ENCODE measurements around the gene SPAG16.
A peak's percentile ranks its signal among the peaks of the same experiment; 100 is the strongest.

SPAG16 gene

DNA sequence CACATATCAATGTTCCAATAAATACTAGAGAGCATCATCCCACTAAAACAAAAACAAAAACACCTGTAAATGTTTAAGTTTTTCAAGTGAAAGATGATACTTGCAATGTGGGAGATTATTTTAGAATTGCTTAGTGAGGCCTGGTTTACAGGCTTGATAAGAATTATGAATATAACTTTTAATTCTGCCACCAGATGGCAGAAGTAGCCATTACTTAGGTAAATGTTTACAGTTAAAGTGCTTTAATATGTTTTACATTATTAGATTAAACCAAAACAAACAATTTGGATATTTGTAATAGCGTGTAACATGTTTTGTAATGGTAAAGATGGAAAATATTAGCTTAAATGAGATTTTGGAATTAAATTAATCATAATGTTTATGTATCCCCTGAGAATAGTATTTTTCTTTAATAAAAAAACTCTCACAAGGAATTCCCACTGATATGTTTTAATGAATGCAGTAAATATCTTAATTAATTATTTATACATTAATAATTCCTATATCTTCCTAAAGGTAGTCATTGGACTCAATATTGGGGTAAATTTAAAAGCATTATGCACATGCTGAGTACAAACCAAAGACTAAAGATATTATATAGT is 522.0 kb downstream of the SPAG16 start:
- TF ChIP-seq, protein P1, sequence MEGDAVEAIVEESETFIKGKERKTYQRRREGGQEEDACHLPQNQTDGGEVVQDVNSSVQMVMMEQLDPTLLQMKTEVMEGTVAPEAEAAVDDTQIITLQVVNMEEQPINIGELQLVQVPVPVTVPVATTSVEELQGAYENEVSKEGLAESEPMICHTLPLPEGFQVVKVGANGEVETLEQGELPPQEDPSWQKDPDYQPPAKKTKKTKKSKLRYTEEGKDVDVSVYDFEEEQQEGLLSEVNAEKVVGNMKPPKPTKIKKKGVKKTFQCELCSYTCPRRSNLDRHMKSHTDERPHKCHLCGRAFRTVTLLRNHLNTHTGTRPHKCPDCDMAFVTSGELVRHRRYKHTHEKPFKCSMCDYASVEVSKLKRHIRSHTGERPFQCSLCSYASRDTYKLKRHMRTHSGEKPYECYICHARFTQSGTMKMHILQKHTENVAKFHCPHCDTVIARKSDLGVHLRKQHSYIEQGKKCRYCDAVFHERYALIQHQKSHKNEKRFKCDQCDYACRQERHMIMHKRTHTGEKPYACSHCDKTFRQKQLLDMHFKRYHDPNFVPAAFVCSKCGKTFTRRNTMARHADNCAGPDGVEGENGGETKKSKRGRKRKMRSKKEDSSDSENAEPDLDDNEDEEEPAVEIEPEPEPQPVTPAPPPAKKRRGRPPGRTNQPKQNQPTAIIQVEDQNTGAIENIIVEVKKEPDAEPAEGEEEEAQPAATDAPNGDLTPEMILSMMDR (conservative IDR thresholded peaks at IDR 0.05; ENCODE audit: low read length), result peak; percentile 52
- H3K4me3 ChIP-seq (ENCODE audit: low read length), result no peak overlapping the region
- DNase-seq (ENCODE audit: low read depth), result peak; percentile 51

DNA sequence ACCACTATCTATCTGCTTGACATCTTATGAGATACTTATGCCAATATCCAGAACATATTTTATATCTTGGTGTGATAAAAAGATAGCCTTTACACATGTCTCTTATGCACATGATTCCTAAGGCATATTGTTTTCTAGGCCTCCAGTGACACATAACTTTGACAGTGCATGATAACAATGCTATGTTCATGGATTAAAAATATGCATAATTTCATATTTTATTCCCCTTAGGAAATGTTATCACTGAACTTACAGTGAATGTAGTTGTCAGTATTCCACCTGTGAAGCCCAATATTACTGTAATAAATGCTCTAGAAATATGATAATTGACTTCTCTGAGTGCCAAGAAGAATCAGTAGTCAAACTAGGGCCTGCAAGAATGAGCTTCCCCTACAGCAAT is 532.3 kb downstream of the SPAG16 start:
- DNase-seq (ENCODE audit: low read depth), result no peak
- TF ChIP-seq, protein P1 (conservative IDR thresholded peaks at IDR 0.05; ENCODE audit: low read length), result no peak
- H3K4me3 ChIP-seq (ENCODE audit: low read length), result no peak overlapping the region

DNA sequence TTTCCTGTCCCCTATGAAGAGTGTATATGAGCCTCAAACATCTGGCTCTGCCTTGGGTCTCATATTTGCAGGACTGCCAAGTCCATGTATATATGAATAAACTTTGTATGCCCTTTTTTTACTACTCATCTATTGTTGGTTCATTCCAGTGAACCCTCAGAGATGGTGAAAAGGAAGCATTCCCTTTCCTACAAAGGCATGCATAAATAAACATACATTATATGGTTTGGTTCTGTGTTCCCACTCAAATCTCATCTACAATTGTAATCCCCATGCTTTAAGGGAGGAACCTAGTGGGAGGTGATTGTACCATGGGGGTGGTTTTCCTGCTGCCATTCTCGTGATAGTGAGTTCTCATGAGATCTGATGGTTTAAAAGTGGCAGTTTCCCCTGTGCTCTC is 534.2 kb downstream of the SPAG16 start:
- TF ChIP-seq, protein P1 (conservative IDR thresholded peaks at IDR 0.05; ENCODE audit: low read length), result no peak
- DNase-seq (ENCODE audit: low read depth), result peak; percentile 24
- H3K4me3 ChIP-seq (ENCODE audit: low read length), result no peak overlapping the region

DNA sequence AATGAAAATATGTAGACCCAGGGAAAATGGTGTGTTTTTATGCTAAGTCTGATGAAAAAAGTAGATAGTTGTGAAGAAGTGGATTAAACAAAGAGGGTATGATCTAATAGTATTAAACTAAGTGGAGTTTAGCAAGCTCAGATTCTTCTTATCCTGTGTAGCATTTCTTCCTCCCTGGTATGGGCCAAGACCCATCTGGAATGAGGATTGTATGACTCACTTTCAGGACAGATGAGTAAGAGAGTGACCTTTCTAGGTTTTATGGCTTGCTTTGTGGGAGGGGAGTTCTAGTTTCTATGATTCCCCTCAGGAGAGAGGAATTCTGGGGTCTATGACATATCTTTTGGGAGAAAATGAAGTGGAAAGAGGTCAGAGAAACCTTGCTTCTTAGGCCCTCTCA is 550.1 kb downstream of the SPAG16 start:
- no peak overlapping the region for H3K4me3 ChIP-seq (ENCODE audit: low read length)
- peak; percentile 93 for DNase-seq (ENCODE audit: low read depth)
- TF ChIP-seq, protein P1 (conservative IDR thresholded peaks at IDR 0.05; ENCODE audit: low read length), result no peak

DNA sequence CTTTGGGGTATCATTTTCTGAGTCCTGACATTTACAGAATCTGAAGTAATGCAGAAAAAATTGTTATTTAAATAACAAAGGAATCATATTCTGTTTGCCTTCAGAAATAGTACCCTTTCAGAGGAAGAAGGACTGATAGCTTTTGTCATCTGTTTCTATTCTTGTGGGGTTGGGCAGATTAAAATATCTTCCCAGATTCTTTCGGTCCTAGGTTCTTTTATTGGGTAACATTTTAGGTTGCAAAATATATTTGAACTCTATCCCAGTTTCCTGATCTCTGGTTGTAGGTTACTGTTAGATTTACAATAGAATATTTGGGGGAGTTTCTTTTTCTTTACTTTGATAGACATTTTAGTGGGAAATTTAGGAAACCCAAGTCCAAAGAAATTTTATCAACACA is 550.5 kb downstream of the SPAG16 start:
- peak; percentile 76 for DNase-seq (ENCODE audit: low read depth)
- H3K4me3 ChIP-seq (ENCODE audit: low read length), result no peak overlapping the region
- TF ChIP-seq, protein P1 (conservative IDR thresholded peaks at IDR 0.05; ENCODE audit: low read length), result no peak

DNA sequence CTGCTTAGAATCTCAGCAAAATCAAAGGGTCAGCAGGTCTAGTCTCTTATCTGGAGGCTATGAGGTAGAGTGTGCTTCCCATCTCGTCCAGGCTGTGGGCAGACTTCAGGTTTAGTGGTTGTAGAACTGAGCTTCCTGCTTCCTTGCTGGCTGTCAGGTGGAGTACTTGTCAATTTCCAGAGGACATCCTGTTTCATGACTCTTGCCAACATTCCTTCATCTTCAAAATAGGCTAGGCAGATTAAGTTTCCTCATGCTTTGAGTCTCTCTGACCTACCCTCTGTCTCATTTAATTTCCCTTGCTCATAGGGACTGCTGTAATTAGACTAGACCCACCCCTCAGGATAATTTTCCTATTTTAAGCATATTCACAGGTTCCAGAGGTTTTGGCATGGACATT is 562.6 kb downstream of the SPAG16 start:
- peak; percentile 5 for DNase-seq (ENCODE audit: low read depth)
- TF ChIP-seq, protein P1 (conservative IDR thresholded peaks at IDR 0.05; ENCODE audit: low read length), result no peak
- no peak overlapping the region for H3K4me3 ChIP-seq (ENCODE audit: low read length)

DNA sequence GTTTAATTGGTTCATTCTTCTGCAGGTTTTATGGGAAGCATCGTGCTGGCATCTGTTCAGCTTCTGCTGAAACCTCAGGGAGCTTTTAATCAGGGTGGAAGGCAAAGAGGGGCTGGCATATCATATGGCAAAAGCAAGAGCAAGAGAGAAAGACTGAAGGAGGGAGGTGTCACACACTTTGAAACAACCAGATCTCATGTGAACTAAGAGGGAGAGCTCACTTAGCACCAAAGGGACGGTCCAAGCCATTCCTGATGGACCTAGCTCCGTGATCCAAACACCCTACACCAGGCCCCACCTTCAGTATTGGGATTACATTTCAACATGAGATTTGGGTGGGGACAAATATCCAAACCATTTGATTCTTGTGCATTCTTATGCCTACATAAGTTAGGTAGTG is 563.1 kb downstream of the SPAG16 start:
- no peak overlapping the region for H3K4me3 ChIP-seq (ENCODE audit: low read length)
- DNase-seq (ENCODE audit: low read depth), result no peak
- TF ChIP-seq, protein P1 (conservative IDR thresholded peaks at IDR 0.05; ENCODE audit: low read length), result no peak

Measured in AG10803 (cell line).